ENCODE results near the gene NPS.

- TF ChIP-seq CTCF (IDR thresholded peaks at IDR 0.05; ENCODE audit: insufficient read depth, low read length, poor library complexity, severe bottlenecking) (no peak), EZH2phosphoT487 (conservative IDR thresholded peaks at IDR 0.05; ENCODE audit: low read length) (no peak)
Measured at GRCh38 chr10:127552446-127552845, 3.3 kb downstream of the NPS start.
